Body of pancreas (tissue), 4 donors: ENCODE results near the gene IER3IP1.
A peak's percentile ranks its signal among the peaks of the same experiment; 100 is the strongest.

Experiments
- CTCF ChIP-seq, 7 experiments: fragments of 450-650 bp in 4 of 7; fragments of 200-600 bp in 3 of 7; sonication (generic) in 3 of 7; IDR thresholded peaks; one replicate each; pipeline ENCODE4 v1.5.1; 2016 to 2019; ENCODE audit warnings: antibody characterized with exemption in 7 of 7
- POLR2A ChIP-seq, 3 donors: fragments of 450-650 bp; IDR thresholded peaks; one replicate each; pipeline ENCODE4 v1.6.1; 2016; ENCODE audit warnings: antibody characterized with exemption in 3 of 3, mild to moderate bottlenecking in 2 of 3

- TF ChIP-seq POLR2A (IDR thresholded peaks at IDR 0.05) (peak; percentile 56 to 94 (median 92)), CTCF (IDR thresholded peaks at IDR 0.05) (peak in 2 of 7 experiments; percentile 4 to 12)
These were observed 25.9 kb downstream of the IER3IP1 start, which contains the start of gene HDHD2 for GRCh38 chr18:47150029-47150823.
